Measurements from ENCODE around the gene ZMYND19.

DNA sequence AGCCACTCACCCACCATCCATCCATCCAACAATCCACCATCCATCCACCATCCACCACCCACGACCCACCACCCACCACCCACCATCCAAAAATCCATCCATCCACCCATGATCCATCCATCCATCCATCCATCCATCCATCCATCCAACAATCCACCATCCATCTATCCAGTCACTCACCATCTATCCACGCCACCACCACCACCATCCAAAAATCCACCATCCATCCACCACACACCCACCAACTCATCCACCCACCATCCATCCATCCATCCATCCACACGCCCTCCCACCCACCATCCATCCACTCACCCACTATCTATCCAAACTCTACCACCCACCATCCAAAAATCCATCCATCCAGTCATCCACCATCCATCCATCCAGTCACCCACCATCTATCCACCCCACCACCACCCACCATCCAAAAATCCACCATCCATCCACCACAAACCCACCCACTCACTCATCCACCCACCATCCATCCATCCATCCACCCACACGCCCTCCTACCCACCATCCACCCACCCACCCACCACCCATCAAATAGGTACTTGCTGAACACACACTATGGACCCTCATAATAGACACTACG is 20.6 kb downstream of the ZMYND19 start:
- TF ChIP-seq POLR2AphosphoS5 (IDR thresholded peaks at IDR 0.05; ENCODE audit: low read depth) (no peak), SPI1 (IDR thresholded peaks at IDR 0.05; ENCODE audit: borderline replicate concordance, low read depth) (no peak), GABPA (IDR thresholded peaks at IDR 0.05; ENCODE audit: low read depth) (no peak)
- TF ChIP-seq, protein P1, sequence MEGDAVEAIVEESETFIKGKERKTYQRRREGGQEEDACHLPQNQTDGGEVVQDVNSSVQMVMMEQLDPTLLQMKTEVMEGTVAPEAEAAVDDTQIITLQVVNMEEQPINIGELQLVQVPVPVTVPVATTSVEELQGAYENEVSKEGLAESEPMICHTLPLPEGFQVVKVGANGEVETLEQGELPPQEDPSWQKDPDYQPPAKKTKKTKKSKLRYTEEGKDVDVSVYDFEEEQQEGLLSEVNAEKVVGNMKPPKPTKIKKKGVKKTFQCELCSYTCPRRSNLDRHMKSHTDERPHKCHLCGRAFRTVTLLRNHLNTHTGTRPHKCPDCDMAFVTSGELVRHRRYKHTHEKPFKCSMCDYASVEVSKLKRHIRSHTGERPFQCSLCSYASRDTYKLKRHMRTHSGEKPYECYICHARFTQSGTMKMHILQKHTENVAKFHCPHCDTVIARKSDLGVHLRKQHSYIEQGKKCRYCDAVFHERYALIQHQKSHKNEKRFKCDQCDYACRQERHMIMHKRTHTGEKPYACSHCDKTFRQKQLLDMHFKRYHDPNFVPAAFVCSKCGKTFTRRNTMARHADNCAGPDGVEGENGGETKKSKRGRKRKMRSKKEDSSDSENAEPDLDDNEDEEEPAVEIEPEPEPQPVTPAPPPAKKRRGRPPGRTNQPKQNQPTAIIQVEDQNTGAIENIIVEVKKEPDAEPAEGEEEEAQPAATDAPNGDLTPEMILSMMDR (IDR thresholded peaks at IDR 0.05; ENCODE audit: insufficient read depth, low read length), result no peak
- TF ChIP-seq, protein P2, sequence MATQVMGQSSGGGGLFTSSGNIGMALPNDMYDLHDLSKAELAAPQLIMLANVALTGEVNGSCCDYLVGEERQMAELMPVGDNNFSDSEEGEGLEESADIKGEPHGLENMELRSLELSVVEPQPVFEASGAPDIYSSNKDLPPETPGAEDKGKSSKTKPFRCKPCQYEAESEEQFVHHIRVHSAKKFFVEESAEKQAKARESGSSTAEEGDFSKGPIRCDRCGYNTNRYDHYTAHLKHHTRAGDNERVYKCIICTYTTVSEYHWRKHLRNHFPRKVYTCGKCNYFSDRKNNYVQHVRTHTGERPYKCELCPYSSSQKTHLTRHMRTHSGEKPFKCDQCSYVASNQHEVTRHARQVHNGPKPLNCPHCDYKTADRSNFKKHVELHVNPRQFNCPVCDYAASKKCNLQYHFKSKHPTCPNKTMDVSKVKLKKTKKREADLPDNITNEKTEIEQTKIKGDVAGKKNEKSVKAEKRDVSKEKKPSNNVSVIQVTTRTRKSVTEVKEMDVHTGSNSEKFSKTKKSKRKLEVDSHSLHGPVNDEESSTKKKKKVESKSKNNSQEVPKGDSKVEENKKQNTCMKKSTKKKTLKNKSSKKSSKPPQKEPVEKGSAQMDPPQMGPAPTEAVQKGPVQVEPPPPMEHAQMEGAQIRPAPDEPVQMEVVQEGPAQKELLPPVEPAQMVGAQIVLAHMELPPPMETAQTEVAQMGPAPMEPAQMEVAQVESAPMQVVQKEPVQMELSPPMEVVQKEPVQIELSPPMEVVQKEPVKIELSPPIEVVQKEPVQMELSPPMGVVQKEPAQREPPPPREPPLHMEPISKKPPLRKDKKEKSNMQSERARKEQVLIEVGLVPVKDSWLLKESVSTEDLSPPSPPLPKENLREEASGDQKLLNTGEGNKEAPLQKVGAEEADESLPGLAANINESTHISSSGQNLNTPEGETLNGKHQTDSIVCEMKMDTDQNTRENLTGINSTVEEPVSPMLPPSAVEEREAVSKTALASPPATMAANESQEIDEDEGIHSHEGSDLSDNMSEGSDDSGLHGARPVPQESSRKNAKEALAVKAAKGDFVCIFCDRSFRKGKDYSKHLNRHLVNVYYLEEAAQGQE (IDR thresholded peaks at IDR 0.05; ENCODE audit: insufficient replicate concordance, low read depth), result no peak
